ENCODE data around the gene LRRC55. TPM values are rescaled to one million over a fixed set of nuclear protein-coding genes. Genes with fewer than 3 reads are reported as not detected.

LRRC55 gene
- total RNA-seq, 1 donor from 2014 or later = not detected

DNA sequence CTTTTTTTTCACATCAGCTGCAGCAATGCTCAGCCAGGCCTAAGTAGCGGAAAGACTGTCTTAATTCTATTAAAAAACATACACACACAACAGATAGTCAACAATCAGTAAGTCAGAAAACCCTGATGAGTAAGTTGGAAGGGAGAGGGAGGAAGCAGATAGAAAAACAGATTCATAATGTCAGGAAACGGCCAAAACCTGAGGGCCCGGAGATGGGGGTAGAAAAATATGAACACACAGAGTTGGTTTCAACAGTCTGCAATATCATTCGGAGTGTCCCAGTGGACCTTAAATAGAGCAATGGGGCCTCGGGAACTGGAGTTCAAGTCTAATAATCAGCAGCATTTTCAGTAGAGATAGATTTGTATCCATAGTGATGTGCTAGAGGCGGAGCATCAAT is 14.8 kb downstream of the LRRC55 start:
- no peaks in the 10 kb centered on the region for H3K9me3 Mint-ChIP-seq
- H3K4me1 Mint-ChIP-seq (ENCODE audit: low read depth) = no peaks in the 10 kb centered on the region

DNA sequence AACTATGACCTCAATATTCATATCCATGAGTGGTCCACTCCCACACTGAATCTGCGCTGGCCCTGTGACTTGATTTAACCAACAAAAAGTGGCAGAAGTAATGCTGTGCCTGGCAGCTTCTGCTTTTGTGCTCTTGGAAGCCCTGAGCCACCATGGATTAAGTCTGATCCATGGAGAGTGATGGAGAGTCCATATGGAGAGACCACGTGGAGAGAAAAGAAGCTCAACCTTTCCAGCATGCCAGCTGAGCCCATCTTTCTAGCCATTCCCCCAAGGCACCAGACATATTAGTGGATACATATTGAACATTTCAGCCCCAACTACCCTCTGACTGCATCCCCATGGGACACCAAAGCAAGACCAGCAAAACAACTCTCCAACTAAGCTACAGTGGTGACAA is 16.0 kb downstream of the LRRC55 start:
- no peak for DNase-seq (ENCODE audit: low spot score)
- H3K27ac Mint-ChIP-seq = no peak overlapping the region
- H3K27me3 Mint-ChIP-seq (ENCODE audit: insufficient read depth) = peaks cover 2% of the 10 kb centered on the region
- H3K4me1 Mint-ChIP-seq (ENCODE audit: low read depth) = no peaks in the 10 kb centered on the region
- H3K9me3 Mint-ChIP-seq = no peaks in the 10 kb centered on the region
- no peaks in the 10 kb centered on the region for H3K36me3 Mint-ChIP-seq (ENCODE audit: low read depth)
- no peak overlapping the region for H3K4me3 Mint-ChIP-seq
- intact Hi-C loops (cut with micrococcal nuclease) = no loop called here

More for the DNA sequence above, 14.8 kb downstream of the LRRC55 start:
- no peak for DNase-seq (ENCODE audit: low spot score)
- Mint-ChIP-seq H3K4me3 (no peak overlapping the region), H3K27me3 (ENCODE audit: insufficient read depth) (no peaks in the 10 kb centered on the region), H3K36me3 (ENCODE audit: low read depth) (no peaks in the 10 kb centered on the region), H3K27ac (no peak overlapping the region)
- intact Hi-C loops (cut with micrococcal nuclease) = no loop called here

DNA sequence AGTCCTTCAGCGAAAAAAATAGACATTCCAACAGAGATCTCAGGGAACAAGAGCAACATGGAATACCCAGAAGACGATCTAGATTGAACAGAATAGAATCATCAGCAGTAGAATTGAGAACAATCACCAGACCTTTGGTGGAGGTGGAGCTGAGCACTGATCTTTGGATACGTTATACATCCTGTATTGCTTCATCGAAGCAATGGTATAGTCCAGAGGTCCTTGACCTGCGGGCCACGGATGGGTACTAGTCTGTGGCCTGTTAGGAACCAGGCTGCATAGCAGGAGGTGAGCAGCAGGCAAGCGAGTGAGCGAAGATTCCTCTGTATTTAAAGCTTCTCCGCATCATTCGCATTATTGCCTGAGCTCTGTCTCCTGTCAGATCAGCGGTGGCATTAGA is 17.6 kb downstream of the LRRC55 start:
- Mint-ChIP-seq H3K27ac (no peak overlapping the region), H3K36me3 (ENCODE audit: low read depth) (no peaks in the 10 kb centered on the region), H3K9me3 (no peaks in the 10 kb centered on the region), H3K27me3 (ENCODE audit: insufficient read depth) (peaks cover 2% of the 10 kb centered on the region), H3K4me1 (ENCODE audit: low read depth) (no peaks in the 10 kb centered on the region), H3K4me3 (no peak overlapping the region)
- intact Hi-C loops (cut with micrococcal nuclease) = no loop called here
- no peak for DNase-seq (ENCODE audit: low spot score)

DNA sequence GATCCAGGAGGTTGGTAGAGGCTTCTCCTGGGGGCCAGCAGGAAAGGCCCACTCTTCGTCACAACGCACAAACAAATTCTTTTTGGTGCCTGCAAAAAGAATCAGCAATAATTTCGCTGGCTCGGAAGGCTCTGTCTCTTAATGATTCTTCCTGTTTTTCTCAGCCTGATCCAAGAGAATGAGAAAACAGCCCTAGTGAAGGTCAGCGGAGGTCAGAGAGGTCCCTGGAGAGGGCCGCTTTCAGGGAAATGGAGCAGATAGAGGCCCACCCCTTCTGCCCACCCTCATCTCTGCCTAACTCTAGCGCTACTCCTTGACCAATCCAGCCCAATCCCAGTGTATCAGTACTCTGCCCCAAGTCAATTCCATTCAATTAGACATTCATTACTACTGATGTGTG is 19.2 kb downstream of the LRRC55 start:
- H3K27ac Mint-ChIP-seq = no peak overlapping the region
- DNase-seq (ENCODE audit: low spot score) = no peak
- peaks cover 5% of the 10 kb centered on the region for H3K27me3 Mint-ChIP-seq (ENCODE audit: insufficient read depth)
- no peaks in the 10 kb centered on the region for H3K36me3 Mint-ChIP-seq (ENCODE audit: low read depth)
- intact Hi-C loops (cut with micrococcal nuclease) = no loop called here
- no peaks in the 10 kb centered on the region for H3K4me1 Mint-ChIP-seq (ENCODE audit: low read depth)
- H3K4me3 Mint-ChIP-seq = no peak overlapping the region
- H3K9me3 Mint-ChIP-seq = no peaks in the 10 kb centered on the region

DNA sequence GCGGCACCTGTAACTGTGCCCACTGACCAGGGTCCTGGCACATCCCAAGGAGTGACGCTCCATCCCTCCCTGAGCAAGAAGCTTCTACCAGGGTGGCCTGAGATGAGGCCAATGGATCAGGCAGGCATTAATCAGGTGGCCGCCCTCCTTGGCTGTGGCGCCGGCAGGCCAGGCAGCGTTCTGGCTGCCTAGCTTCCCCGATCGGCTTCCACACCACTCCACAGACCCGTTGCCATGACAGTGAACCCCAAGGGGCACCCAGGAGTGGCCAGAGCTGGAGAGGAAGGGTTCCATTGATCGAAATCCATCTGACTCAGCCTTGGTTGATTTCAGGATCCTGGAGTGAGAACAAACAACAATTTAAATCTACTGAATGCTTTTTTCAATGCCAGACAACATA is 20.5 kb downstream of the LRRC55 start:
- DNase-seq (ENCODE audit: low spot score) = no peak

DNA sequence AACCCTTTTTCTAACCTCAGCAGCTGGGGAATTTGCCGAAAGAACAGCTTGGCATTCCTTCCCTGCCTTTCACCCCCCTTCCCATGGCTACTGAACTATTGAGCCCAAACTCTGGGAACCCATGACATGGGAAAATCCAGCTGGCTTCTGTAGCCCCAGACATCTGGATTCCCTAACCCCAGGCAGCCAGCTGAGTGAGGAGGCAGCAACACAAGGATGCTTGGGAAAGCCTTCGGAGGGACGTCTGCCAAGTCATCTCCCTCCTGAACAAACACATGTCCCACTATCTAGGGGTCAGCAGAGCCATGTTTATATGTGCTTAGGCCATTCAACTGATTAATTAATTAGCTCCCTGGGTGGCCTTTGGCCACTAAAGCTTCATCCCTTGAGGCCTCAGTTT is 21.6 kb downstream of the LRRC55 start:
- no peak overlapping the region for H3K27ac Mint-ChIP-seq
- intact Hi-C loops (cut with micrococcal nuclease) = no loop called here

More for the DNA sequence above, 20.5 kb downstream of the LRRC55 start:
- H3K36me3 Mint-ChIP-seq (ENCODE audit: low read depth) = no peaks in the 10 kb centered on the region
- H3K9me3 Mint-ChIP-seq = no peaks in the 10 kb centered on the region
- peaks cover 7% of the 10 kb centered on the region for H3K27me3 Mint-ChIP-seq (ENCODE audit: insufficient read depth)
- H3K27ac Mint-ChIP-seq = no peak overlapping the region
- H3K4me1 Mint-ChIP-seq (ENCODE audit: low read depth) = no peaks in the 10 kb centered on the region
- intact Hi-C loops (cut with micrococcal nuclease) = no loop called here
- no peak overlapping the region for H3K4me3 Mint-ChIP-seq

DNA sequence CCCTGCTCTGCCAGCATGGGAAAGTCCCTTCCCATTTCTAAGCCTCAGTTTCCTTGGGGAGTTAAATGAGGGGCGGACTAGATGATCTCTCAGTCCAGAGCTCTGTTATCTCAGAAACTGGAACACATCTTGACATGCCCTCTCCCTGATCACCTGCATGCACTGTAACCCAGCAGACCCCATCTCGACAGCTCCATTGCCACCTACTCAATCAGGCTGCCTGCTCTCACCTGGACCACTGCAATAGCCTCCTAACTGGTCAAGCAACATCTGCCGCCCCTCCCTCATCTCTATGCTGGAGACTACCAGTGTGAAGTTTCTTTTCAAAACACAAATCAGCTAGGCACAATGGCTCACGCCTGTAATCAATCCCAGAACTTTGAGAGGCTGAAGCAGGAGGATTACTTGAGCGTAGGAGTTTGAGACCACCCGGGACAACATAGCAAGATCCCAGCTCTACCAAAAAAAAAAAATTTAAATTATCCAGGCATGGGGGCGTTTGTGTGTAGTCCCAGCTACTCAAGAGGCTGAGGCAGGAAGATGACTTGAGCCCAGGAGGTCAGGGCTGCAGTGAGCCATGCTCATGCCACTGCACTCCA is 22.2 kb downstream of the LRRC55 start:
- DNase-seq (ENCODE audit: low spot score) = no peak
- intact Hi-C loops (cut with micrococcal nuclease) = no loop called here
- Mint-ChIP-seq H3K9me3 (no peaks in the 10 kb centered on the region), H3K27ac (no peak overlapping the region), H3K27me3 (ENCODE audit: insufficient read depth) (peaks cover 7% of the 10 kb centered on the region), H3K4me1 (ENCODE audit: low read depth) (no peaks in the 10 kb centered on the region), H3K4me3 (no peak overlapping the region), H3K36me3 (ENCODE audit: low read depth) (no peaks in the 10 kb centered on the region)

More for the DNA sequence above, 21.6 kb downstream of the LRRC55 start:
- Mint-ChIP-seq H3K9me3 (no peaks in the 10 kb centered on the region), H3K36me3 (ENCODE audit: low read depth) (no peaks in the 10 kb centered on the region), H3K27me3 (ENCODE audit: insufficient read depth) (peaks cover 7% of the 10 kb centered on the region), H3K4me3 (no peak overlapping the region), H3K4me1 (ENCODE audit: low read depth) (no peaks in the 10 kb centered on the region)
- no peak for DNase-seq (ENCODE audit: low spot score)

DNA sequence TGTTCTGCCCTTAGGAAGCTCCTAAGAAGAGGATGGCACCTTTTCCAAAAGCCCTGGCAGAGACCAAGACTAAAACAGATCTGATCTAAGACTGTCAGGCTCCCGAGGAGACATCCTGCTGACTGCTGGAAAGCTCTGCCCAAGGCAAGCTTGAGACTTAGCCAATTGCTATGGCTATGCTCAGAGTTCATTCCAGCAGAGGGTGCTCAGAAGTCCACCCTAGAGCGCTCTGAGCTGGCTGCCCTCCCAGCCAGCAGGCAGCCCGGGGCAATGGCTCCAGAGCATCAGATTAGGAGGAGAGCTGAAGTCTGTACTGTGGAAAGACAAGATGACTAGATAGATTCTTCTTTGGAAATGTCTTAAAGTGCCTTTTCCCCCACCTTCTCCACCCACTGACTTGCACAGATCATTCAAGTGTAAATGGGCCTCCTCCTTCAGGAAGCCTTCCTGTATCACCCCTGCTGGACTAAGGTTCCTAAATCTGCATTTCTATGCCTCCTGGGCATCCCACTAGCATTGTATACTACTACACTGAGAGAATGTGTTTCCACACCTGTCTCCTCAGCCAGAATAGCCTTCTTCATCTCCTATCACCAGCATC is 23.4 kb downstream of the LRRC55 start:
- H3K36me3 Mint-ChIP-seq (ENCODE audit: low read depth) = no peaks in the 10 kb centered on the region
- no peak overlapping the region for H3K4me3 Mint-ChIP-seq
- no peak for DNase-seq (ENCODE audit: low spot score)
- H3K9me3 Mint-ChIP-seq = no peaks in the 10 kb centered on the region
- peaks cover 7% of the 10 kb centered on the region for H3K27me3 Mint-ChIP-seq (ENCODE audit: insufficient read depth)
- no peaks in the 10 kb centered on the region for H3K4me1 Mint-ChIP-seq (ENCODE audit: low read depth)
- intact Hi-C loops (cut with micrococcal nuclease) = no loop called here
- H3K27ac Mint-ChIP-seq = no peak overlapping the region

DNA sequence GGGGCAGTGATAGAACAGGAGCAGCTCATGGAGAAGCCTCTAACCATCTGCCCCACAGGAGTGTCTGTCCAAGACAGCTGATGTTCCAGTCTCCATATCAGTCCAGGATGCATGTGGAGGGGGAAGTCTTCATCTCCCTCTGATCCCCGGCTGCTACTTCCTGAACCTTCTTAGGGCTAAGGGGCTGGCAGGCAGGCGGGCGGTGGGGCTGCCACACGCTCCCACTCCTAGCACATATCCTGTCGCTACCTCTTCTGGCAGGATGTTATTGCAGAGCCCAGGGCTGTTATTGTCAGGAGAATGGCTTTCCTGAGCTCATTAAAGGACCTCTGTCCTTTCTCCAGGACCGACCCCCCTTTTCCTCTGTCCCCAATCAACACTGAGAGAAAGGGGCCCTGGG is 25.4 kb downstream of the LRRC55 start:
- H3K36me3 Mint-ChIP-seq (ENCODE audit: low read depth) = no peaks in the 10 kb centered on the region
- H3K27me3 Mint-ChIP-seq (ENCODE audit: insufficient read depth) = peaks cover 6% of the 10 kb centered on the region
- H3K27ac Mint-ChIP-seq = no peak overlapping the region
- no peak for DNase-seq (ENCODE audit: low spot score)
- no peaks in the 10 kb centered on the region for H3K9me3 Mint-ChIP-seq
- H3K4me1 Mint-ChIP-seq (ENCODE audit: low read depth) = no peaks in the 10 kb centered on the region
- no peak overlapping the region for H3K4me3 Mint-ChIP-seq
- intact Hi-C loops (cut with micrococcal nuclease) = no loop called here

DNA sequence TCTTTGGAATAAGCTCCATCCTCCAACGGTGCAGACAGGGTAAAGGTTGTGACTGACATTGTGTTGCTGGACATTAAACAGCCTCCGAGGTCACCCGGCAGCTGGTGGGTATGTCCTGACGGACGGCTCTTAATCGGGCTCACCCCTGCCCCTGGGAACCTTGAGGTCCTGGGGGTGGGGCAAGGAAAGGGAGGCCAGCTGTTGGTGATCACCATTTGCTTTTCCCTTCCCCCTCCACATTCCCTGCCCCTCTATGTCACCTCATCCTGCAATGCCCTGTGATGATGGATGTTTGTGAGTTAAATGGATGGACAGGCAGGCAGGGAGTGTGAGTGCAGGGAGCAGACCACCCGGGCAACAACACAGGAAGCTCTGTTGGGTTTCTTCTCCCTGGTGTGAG is 29.0 kb downstream of the LRRC55 start:
- Mint-ChIP-seq H3K36me3 (ENCODE audit: low read depth) (no peaks in the 10 kb centered on the region), H3K27me3 (ENCODE audit: insufficient read depth) (peaks cover 4% of the 10 kb centered on the region), H3K27ac (no peak overlapping the region), H3K9me3 (no peaks in the 10 kb centered on the region), H3K4me1 (ENCODE audit: low read depth) (no peaks in the 10 kb centered on the region), H3K4me3 (no peak overlapping the region)
- DNase-seq (ENCODE audit: low spot score) = no peak
- intact Hi-C loops (cut with micrococcal nuclease) = no loop called here

DNA sequence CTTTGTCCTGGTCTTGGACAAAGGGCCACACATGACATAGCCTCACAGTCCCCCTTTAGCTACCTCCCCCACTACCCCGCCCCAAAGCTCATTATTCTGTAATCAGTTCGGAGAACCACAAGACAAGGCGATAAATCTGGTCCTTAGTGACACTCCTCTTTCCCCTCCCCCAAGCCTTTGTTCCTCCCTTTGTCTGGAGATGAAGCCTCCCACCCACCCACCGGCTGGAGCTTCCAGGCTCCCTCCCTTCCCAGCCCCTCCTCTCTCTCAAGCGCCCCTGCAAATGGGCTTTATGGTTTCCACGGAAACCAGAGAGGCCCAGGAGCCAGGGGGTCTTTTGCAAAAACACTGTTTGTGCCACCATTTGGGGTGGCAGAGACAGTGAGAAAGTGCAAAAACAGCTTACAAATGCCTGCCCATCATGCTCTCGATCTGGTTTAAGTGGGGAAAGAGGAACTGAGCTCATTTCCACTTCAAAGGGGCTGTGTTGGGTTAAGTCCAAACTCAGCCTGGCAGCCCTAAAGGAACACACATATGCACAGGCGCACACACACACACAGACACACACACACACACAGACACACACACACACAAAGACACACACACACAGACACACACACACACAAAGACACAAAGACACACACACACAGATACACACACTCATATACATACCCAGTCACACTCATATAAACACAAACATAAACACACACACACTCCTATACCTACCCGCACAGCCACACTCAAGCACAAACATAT is 31.8 kb downstream of the LRRC55 start:
- intact Hi-C loops (cut with micrococcal nuclease) = no loop called here
- Mint-ChIP-seq H3K27me3 (ENCODE audit: insufficient read depth) (peaks cover 3% of the 10 kb centered on the region), H3K4me1 (ENCODE audit: low read depth) (no peaks in the 10 kb centered on the region), H3K27ac (no peak overlapping the region), H3K36me3 (ENCODE audit: low read depth) (no peaks in the 10 kb centered on the region), H3K4me3 (no peak overlapping the region), H3K9me3 (no peaks in the 10 kb centered on the region)
- no peak for DNase-seq (ENCODE audit: low spot score)

DNA sequence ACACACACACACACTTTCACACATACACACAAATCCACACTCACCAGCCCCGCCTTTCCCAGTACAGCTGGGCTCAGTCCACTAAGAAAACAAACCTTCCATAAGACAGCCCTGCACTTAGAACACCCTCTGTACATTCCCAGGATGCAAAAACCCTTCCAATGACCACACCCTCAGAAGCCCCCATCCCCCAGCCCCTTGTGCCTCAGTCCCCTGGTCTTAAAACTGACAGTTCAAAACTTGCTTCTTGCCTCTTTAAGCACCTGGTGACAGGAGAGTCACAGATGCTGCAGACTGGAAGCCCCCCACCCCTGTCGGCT is 32.3 kb downstream of the LRRC55 start:
- intact Hi-C loops (cut with micrococcal nuclease) = no loop called here
- no peaks in the 10 kb centered on the region for H3K36me3 Mint-ChIP-seq (ENCODE audit: low read depth)
- no peaks in the 10 kb centered on the region for H3K9me3 Mint-ChIP-seq
- peaks cover 3% of the 10 kb centered on the region for H3K27me3 Mint-ChIP-seq (ENCODE audit: insufficient read depth)
- no peak overlapping the region for H3K4me3 Mint-ChIP-seq
- DNase-seq (ENCODE audit: low spot score) = no peak
- H3K27ac Mint-ChIP-seq = no peak overlapping the region
- H3K4me1 Mint-ChIP-seq (ENCODE audit: low read depth) = no peaks in the 10 kb centered on the region

DNA sequence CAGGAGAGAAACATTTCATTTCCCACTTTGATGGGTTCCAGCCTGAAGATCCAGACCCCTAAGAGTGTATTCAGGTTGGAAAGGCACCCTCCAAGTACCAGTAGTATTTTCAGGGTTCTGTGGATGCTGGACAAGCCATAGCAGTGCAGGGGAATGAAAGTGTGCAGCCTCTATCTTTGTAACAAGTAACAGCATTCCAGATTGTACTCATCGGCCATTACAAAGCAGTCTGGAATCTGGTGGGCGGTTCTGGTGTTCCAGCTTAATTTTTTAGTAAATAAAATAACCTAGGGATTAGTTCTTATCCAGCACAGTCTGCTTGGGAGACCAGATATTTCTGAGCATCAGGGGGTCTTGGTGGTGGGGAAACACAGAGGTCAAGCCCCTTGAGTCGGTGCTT is 32.7 kb downstream of the LRRC55 start:
- peaks cover 3% of the 10 kb centered on the region for H3K27me3 Mint-ChIP-seq (ENCODE audit: insufficient read depth)
- intact Hi-C loops (cut with micrococcal nuclease) = no loop called here
- H3K27ac Mint-ChIP-seq = no peak overlapping the region
- H3K4me3 Mint-ChIP-seq = no peak overlapping the region
- no peaks in the 10 kb centered on the region for H3K9me3 Mint-ChIP-seq
- H3K4me1 Mint-ChIP-seq (ENCODE audit: low read depth) = no peaks in the 10 kb centered on the region
- no peak for DNase-seq (ENCODE audit: low spot score)
- no peaks in the 10 kb centered on the region for H3K36me3 Mint-ChIP-seq (ENCODE audit: low read depth)
